GM12891 (cell line): ENCODE results near the gene RPS24.
A peak's percentile ranks its signal among the peaks of the same experiment; 100 is the strongest.

Experiments
- DNase-seq: peaks from one replicate; pipeline ENCODE4 v3.0.0; 2011; ENCODE audit warnings: low spot score; ENCODE audit not compliant: insufficient read length
- FAIRE-seq: peaks from 2 replicates; lab custom pipeline; 2011; peaks lifted over from hg19 to GRCh38; lab: Jason Lieb, UNC
- PAX5 ChIP-seq: IDR thresholded peaks from 2 replicates; pipeline ENCODE4 v1.6.1; 2011; ENCODE audit warnings: low read length, moderate library complexity, mild to moderate bottlenecking; ENCODE audit not compliant: insufficient read depth, severe bottlenecking
- POLR2A ChIP-seq: IDR thresholded peaks from 2 replicates; pipeline ENCODE4 v1.6.1; 2011; ENCODE audit warnings: low read depth, low read length, control low read depth
- POLR2AphosphoS5 ChIP-seq: IDR thresholded peaks from 2 replicates; pipeline ENCODE4 v1.6.1; 2011; ENCODE audit warnings: low read depth, low read length, control low read depth
- POU2F2 ChIP-seq: IDR thresholded peaks from 2 replicates; pipeline ENCODE4 v1.6.1; 2011; ENCODE audit warnings: low read depth, mild to moderate bottlenecking, control low read depth, low read length, moderate library complexity
- SPI1 ChIP-seq: IDR thresholded peaks from 2 replicates; pipeline ENCODE4 v1.6.1; 2011; ENCODE audit warnings: low read depth, low read length, control low read depth
- TAF1 ChIP-seq: IDR thresholded peaks from 2 replicates; pipeline ENCODE4 v1.6.1; 2011; ENCODE audit warnings: low read depth, low read length, control low read depth

The RPS24 gene

DNA sequence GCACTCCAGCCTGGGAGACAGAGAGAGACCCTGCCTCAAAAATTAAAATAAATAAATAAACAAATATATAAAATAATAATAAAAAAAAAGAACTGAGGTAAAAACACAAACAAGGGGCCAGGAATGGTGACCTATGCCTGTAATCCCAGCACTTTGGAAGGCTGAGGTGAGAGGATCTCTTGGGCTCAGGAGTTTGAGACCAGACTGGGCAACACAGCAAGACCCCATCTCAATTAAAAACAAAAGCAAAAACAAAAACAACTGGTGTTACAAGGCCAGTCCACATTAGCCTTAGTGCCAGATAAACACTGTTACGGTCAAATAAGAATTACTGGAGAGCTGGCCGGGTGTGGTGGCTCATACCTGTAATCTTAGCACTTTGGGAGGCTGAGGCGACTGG is 9.9 kb upstream of the RPS24 start:
- no peak for TF ChIP-seq PAX5
- no peak for TF ChIP-seq POLR2A
- TF ChIP-seq POU2F2 = no peak
- no peak for TF ChIP-seq TAF1
- TF ChIP-seq POLR2AphosphoS5 = no peak
- no peak for TF ChIP-seq SPI1
- DNase-seq (no peak), FAIRE-seq (no peak)

DNA sequence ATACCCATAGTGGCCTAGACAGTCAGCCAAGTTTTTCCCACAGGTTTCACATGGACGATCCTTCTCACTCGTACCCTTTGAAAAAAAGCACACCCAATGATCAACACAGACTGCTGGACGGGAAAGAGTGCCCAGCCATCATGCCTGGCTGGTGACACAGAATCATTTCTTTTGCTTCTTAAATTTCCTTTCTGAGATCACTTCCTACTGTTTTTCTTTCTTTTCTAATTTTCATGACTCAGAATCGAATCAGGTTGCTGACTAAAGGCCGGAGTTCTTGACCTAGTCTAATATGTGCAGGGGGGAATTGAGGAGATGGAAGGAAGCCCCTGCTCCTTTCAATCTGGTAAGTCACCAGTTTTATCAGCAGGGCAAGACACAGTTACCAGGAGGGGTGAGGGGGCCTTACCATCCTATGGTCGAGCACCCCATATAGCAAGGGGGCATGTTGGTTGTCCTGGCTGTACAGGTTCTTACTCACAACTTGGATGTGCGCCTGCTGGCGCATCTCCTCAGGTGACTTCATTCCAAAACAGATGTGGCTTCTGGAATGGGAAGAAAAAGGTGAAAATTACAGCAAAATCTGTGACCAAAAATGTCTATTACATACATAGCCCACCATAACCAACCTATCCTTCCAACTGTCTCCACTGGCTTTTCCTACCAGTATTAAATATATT is 7.8 kb upstream of the RPS24 start:
- TF ChIP-seq PAX5 = no peak
- TF ChIP-seq POLR2AphosphoS5 = no peak
- TF ChIP-seq POLR2A = no peak
- TF ChIP-seq SPI1 = no peak
- no peak for TF ChIP-seq TAF1
- no peak for TF ChIP-seq POU2F2
- no peak for DNase-seq
- FAIRE-seq = no peak

- TF ChIP-seq PAX5 = no peak
- no peak for TF ChIP-seq POU2F2
- no peak for TF ChIP-seq POLR2AphosphoS5
- no peak for TF ChIP-seq TAF1
- no peak for TF ChIP-seq POLR2A
- TF ChIP-seq SPI1 = no peak
- FAIRE-seq (no peak), DNase-seq (no peak)
Measured at GRCh38 chr10:78028438-78029268, 5.0 kb upstream of the RPS24 start.

- DNase-seq (peak; percentile 74), FAIRE-seq (peak; percentile 79)
- peak; percentile 82 for TF ChIP-seq POLR2A
- peak; percentile 62; the same call in 1 of the 2 replicates for TF ChIP-seq POU2F2
- TF ChIP-seq PAX5 = no peak
- TF ChIP-seq POLR2AphosphoS5 = peak; percentile 86
- no peak for TF ChIP-seq SPI1
- TF ChIP-seq TAF1 = peak; percentile 68; the same call in 1 of the 2 replicates
Measured at GRCh38 chr10:78029269-78030226, 4.1 kb upstream of the RPS24 start, which contains the start of gene POLR3A. POLR3A (minus strand) TSS chr10:78029515; CDS start chr10:78029407, 108 bp downstream.

DNA sequence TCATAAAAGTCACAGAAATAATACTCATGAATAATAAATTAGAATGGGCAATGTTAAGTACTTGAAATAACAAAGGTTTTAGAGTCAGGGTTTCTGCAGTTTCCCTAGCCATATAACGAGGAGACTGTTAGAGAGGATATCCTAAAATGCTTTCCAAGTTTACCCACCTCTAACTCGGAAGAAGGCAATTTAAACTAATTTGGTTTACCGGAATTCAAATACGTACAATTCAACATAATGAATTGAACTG is 351 bp upstream of the RPS24 start:
- DNase-seq (no peak), FAIRE-seq (no peak)
- no peak for TF ChIP-seq SPI1
- TF ChIP-seq PAX5 = no peak
- no peak for TF ChIP-seq TAF1
- TF ChIP-seq POLR2A = no peak
- TF ChIP-seq POU2F2 = no peak
- no peak for TF ChIP-seq POLR2AphosphoS5

DNA sequence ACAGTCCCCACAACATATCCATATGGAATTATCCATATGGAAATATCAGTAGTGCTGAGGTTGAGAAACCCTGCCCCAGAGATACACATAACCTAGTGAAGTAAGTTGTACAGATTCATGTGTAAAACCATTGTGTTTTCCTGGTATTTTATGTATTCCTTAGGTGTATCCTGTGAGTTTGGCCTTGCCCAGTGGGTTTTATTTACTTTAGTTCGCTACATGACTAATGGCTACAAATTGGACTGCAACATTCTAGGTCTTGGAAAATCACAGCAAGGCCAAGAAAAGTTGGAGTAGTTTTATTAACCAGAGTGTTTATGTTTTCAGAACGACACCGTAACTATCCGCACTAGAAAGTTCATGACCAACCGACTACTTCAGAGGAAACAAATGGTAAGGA is 1.4 kb downstream of the RPS24 start:
- FAIRE-seq = no peak
- no peak for TF ChIP-seq POU2F2
- TF ChIP-seq PAX5 = no peak
- no peak for TF ChIP-seq TAF1
- no peak for TF ChIP-seq SPI1
- no peak for TF ChIP-seq POLR2A
- no peak for TF ChIP-seq POLR2AphosphoS5
- no peak for DNase-seq

DNA sequence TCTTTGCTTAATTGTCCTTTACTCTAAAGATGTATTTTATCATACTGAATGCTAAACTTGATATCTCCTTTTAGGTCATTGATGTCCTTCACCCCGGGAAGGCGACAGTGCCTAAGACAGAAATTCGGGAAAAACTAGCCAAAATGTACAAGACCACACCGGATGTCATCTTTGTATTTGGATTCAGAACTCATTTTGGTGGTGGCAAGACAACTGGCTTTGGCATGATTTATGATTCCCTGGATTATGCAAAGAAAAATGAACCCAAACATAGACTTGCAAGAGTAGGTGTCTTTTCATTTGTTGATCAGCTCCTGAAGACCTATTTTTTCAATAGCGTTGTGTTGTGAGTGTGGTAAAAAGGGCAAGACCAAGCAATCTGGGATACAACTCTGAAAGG is 1.8 kb downstream of the RPS24 start:
- TF ChIP-seq POLR2A = no peak
- TF ChIP-seq POU2F2 = no peak
- no peak for TF ChIP-seq TAF1
- TF ChIP-seq PAX5 = no peak
- no peak for TF ChIP-seq POLR2AphosphoS5
- TF ChIP-seq SPI1 = no peak
- FAIRE-seq (no peak), DNase-seq (no peak)

DNA sequence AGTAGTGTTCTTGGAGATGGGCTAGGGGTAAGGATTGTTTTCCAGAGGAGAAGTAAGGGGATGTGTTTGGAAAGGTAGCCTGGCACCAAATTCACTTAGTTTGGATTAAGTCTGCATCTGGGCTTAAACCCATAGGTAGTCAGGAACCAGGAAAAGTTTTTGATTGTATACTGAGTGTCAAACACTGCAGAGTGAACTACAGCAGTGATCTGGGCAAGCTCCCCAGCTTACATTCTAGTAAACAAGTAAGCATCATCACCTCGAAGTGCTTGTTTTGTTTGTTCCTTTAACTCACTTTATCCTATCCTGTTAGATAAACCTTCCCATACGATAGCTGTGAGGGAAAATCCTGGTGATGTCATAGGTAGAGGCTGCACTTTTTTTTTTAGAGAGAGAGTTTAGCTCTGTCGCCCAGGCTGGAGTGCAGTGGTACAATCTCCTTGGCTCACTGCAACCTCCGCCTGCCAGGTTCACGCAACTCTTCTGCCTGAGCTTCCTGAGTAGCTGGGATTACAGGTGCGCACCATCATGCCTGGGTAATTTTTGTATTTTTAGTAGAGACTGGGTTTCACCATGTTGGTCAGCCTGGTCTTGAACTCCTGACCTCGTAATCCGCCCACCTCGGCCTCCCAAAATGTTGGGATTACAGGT is 2.4 kb downstream of the RPS24 start:
- no peak for TF ChIP-seq TAF1
- TF ChIP-seq PAX5 = no peak
- TF ChIP-seq POLR2A = no peak
- TF ChIP-seq POU2F2 = no peak
- no peak for TF ChIP-seq POLR2AphosphoS5
- no peak for DNase-seq
- FAIRE-seq = no peak

DNA sequence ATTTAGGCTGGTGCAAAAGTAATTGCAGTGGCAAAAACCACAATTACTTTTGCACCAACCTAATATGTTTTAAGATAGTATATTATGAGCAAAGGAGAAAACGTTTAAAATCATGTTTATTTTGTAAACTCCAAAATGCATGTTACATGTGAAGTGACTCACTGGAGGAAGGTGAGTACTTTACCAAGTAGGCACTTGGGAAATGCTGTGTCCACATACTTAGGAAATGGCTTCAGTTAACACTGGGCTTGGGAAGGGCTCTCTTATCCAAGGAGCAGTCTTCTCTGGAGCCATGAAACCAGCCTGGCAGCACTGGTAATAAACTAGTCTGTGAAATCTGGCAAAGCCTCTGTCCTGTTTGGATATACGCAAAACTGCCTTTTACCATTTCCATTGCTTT is 4.4 kb downstream of the RPS24 start:
- no peak for TF ChIP-seq POLR2AphosphoS5
- no peak for TF ChIP-seq SPI1
- no peak for TF ChIP-seq TAF1
- no peak for FAIRE-seq
- DNase-seq = no peak
